ENCODE data around the gene DACH2. TPM values are rescaled to one million over a fixed set of nuclear protein-coding genes. Genes with fewer than 3 reads are reported as not detected.

DACH2 gene
- total RNA-seq, 2 experiments from 2014 or later, result not detected

DNA sequence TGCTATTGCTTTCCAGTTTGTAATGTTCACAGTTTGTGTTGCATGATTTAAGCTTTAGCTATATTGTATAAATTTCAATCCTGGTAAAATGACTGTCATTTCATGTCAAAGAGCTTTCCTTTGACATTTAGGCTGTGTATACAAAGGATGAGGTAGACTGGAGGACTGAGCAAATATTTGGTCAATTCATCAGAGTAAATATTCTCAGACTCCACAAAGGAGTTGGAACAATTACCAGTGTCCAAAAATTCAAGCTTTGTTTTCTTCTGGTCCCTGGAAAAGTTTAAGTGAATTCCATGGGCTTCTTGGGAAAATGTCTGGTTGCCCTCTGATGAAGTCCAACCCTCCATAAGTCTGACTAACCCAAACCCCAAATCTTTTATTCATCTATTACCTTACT lies 682.4 kb downstream of the DACH2 start:
- POLR2A ChIA-PET, result interaction anchor here (0.6 to 0.7 kb wide), 2 partner anchors 26 to 1501 kb away, joined by 3 to 4 read pairs; no protein-coding TSS in a partner anchor
- intact Hi-C loops (cut with micrococcal nuclease; ENCODE audit: unreplicated experiment), result no loop called here

DNA sequence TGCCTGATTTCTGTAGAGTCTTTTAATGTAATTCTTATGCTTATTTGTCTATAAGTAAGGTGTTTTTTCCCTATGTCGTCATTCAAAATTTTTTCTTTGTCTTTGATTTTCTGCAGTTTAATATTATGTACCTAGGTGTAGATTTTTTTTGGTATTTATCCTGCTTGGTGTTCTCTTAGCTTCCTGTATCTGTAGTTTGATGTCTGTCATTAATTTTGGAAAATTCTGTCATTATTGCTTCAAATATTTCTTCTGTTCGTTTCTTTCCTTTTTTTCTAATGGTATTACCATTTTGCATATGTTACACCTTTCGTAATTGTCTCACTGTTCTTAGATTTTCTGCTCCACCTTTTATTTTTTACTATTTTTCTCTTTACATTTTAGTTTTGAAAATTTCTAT lies 696.9 kb downstream of the DACH2 start:
- TF ChIP-seq CTCF (conservative IDR thresholded peaks at IDR 0.05; ENCODE audit: low read length), result no peak
- TF ChIP-seq EZH2phosphoT487 (IDR thresholded peaks at IDR 0.05; ENCODE audit: borderline replicate concordance, low read depth, low read length), result no peak
- Histone ChIP-seq H3K79me2 (ENCODE audit: insufficient read depth, low read depth, low read length) (no peaks in the 10 kb centered on the region), H4K20me1 (ENCODE audit: insufficient read depth, low read length) (no peaks in the 10 kb centered on the region), H3K4me2 (ENCODE audit: low read length) (no peak overlapping the region), H3K27ac (ENCODE audit: low read depth, low read length, poor library complexity, severe bottlenecking) (no peak overlapping the region), H3K9me3 (ENCODE audit: low read length) (no peaks in the 10 kb centered on the region), H3K36me3 (ENCODE audit: insufficient read depth, low read length) (no peaks in the 10 kb centered on the region), H3K4me1 (ENCODE audit: insufficient read depth, low read length, poor library complexity, severe bottlenecking) (no peaks in the 10 kb centered on the region), H3K9me2 (ENCODE audit: insufficient read depth, low read length) (no peaks in the 10 kb centered on the region), H2AFZ (ENCODE audit: low read length) (no peak overlapping the region), H3K4me3 (ENCODE audit: low read depth, low read length, poor library complexity, severe bottlenecking) (no peak overlapping the region)
- BruUV-seq (replicated peaks), result no TSS peak
- no peak for DNase-seq (ENCODE audit: low spot score)
- ChIA-PET CTCF (ENCODE audit: unreplicated experiment) (no interaction called here), POLR2A (no interaction called here)
- intact Hi-C loops (cut with micrococcal nuclease; ENCODE audit: unreplicated experiment), result no loop called here

More for the DNA sequence above, 682.4 kb downstream of the DACH2 start:
- H3K79me2 ChIP-seq (ENCODE audit: insufficient read depth, low read depth, low read length), result no peaks in the 10 kb centered on the region
- BruUV-seq (replicated peaks), result no TSS peak
- H2AFZ ChIP-seq (ENCODE audit: low read length), result no peak overlapping the region
- H3K9me3 ChIP-seq (ENCODE audit: low read length), result no peaks in the 10 kb centered on the region
- CTCF ChIA-PET (ENCODE audit: unreplicated experiment), result no interaction called here
- no peaks in the 10 kb centered on the region for H3K4me1 ChIP-seq (ENCODE audit: insufficient read depth, low read length, poor library complexity, severe bottlenecking)
- H4K20me1 ChIP-seq (ENCODE audit: insufficient read depth, low read length), result no peaks in the 10 kb centered on the region
- DNase-seq (ENCODE audit: low spot score), result no peak
- H3K27ac ChIP-seq (ENCODE audit: low read depth, low read length, poor library complexity, severe bottlenecking), result no peak overlapping the region
- TF ChIP-seq CTCF (conservative IDR thresholded peaks at IDR 0.05; ENCODE audit: low read length), result no peak
- no peak for TF ChIP-seq EZH2phosphoT487 (IDR thresholded peaks at IDR 0.05; ENCODE audit: borderline replicate concordance, low read depth, low read length)
- H3K9me2 ChIP-seq (ENCODE audit: insufficient read depth, low read length), result no peaks in the 10 kb centered on the region
- no peak overlapping the region for H3K4me3 ChIP-seq (ENCODE audit: low read depth, low read length, poor library complexity, severe bottlenecking)
- no peaks in the 10 kb centered on the region for H3K36me3 ChIP-seq (ENCODE audit: insufficient read depth, low read length)
- H3K4me2 ChIP-seq (ENCODE audit: low read length), result no peak overlapping the region

Small RNAs within 50 kb of the gene (small RNA-seq; reads per million reads assigned to genes)
- not detected for gene FCF1P9
- not detected for gene RF00026

Other genes starting within 250 kb of the DACH2 start
- 4.1 and 4.8 TPM in 2 replicates for gene CHM, start 100.9 kb upstream of the DACH2 start, total RNA-seq (2014; rRNA removed; shearing (Covaris generic))
- 13.4 and 15.7 TPM in 2 replicates for gene CHM, start 100.9 kb upstream of the DACH2 start, total RNA-seq (2022)